GM12878 (cell line): Measurements from ENCODE around the gene NAGA. TPM values are rescaled to one million over a fixed set of nuclear protein-coding genes. Genes with fewer than 3 reads are reported as not detected.

Source experiments
- ATAC-seq: fragments of 200-7000 bp; cut with Tn5 transposase; 3 replicates; pipeline ENCODE4 v1.9.1; 2020; ENCODE audit warnings: mild to moderate bottlenecking, moderate library complexity
- BruUV-seq: library from RNA; stranded (reverse); fragments of 400-500 nt; replicated peaks from 2 replicates; lab custom pipeline; 2021; lab: Mats Ljungman, UMichigan
- CTCF ChIA-PET: fragments of 300-600 bp; sonication (Branson Sonifier 250); formaldehyde crosslinking; extraction: SDS; loops from one replicate; lab custom pipeline; 2021; ENCODE audit warnings: inconsistent platforms; lab: Yijun Ruan, JAX
- POLR2A ChIA-PET: fragments of 350-600 bp; formaldehyde crosslinking; extraction: SDS; loops from one replicate; lab custom pipeline; 2021; ENCODE audit warnings: inconsistent platforms; lab: Charles Lee
- RAD21 ChIA-PET: fragments of 300-600 bp; sonication (Branson Sonifier 250); formaldehyde crosslinking; loops from one replicate; lab custom pipeline; 2023; ENCODE audit warnings: antibody characterized with exemption; ENCODE audit not compliant: unreplicated experiment; lab: Charles Lee
- SMC1A ChIA-PET: fragments of 300-600 bp; sonication (Branson Sonifier 250); formaldehyde crosslinking; loops from one replicate; lab custom pipeline; 2023; ENCODE audit not compliant: unreplicated experiment, uncharacterized antibody; lab: Charles Lee
- DNase-seq: peaks from one replicate; pipeline ENCODE4 v3.0.0-alpha.2; 2011; ENCODE audit warnings: low read depth, low spot score
- FAIRE-seq: peaks from 3 replicates; lab custom pipeline; 2011; peaks lifted over from hg19 to GRCh38; lab: Jason Lieb, UNC
- H2AFZ ChIP-seq: 2 replicates; pipeline ENCODE4 v1.6.0; 2011; ENCODE audit warnings: low read depth, low read length, control low read depth; ENCODE audit not compliant: control insufficient read depth
- H3K27ac ChIP-seq: 2 replicates; pipeline ENCODE4 v1.5.1; 2011; ENCODE audit warnings: control low read depth; ENCODE audit not compliant: control insufficient read depth, insufficient read depth
- H3K27me3 ChIP-seq, 2 experiments: replicated peaks in 1 of 2; 2 replicates each; pipeline versions ENCODE4 v1.6.0 to v1.6.1; 2011; ENCODE audit warnings: low read length in 1 of 2; ENCODE audit not compliant: control insufficient read depth in 2 of 2, insufficient read depth in 2 of 2
- H3K36me3 ChIP-seq, 2 experiments: 2 replicates each; pipeline ENCODE4 v1.5.1; 2011; ENCODE audit warnings: low read length in 1 of 2; ENCODE audit not compliant: control insufficient read depth in 2 of 2, insufficient read depth in 2 of 2
- H3K4me1 ChIP-seq: 2 replicates; pipeline ENCODE4 v1.6.1; 2011; ENCODE audit warnings: mild to moderate bottlenecking, low read length, moderate library complexity, mixed read lengths; ENCODE audit not compliant: control insufficient read depth, insufficient read depth
- H3K4me2 ChIP-seq: 2 replicates; pipeline ENCODE4 v1.6.0; 2011; ENCODE audit warnings: control low read depth; ENCODE audit not compliant: control insufficient read depth, insufficient read depth
- H3K4me3 ChIP-seq: fragments of 200-600 bp; sonication (generic); 2 replicates; pipeline ENCODE4 v1.5.1; 2016
- H3K79me2 ChIP-seq: 2 replicates; pipeline ENCODE4 v1.6.0; 2011; ENCODE audit warnings: low read length; ENCODE audit not compliant: control insufficient read depth, insufficient read depth
- H3K9ac ChIP-seq: 2 replicates; pipeline ENCODE4 v1.8.0; 2011; ENCODE audit warnings: low read length, control low read depth, mixed read lengths; ENCODE audit not compliant: control insufficient read depth, insufficient read depth
- H3K9me3 ChIP-seq: replicated peaks from 3 replicates; pipeline ENCODE4 v1.5.1; 2011; ENCODE audit warnings: mild to moderate bottlenecking, low read length; ENCODE audit not compliant: control insufficient read depth, insufficient read depth
- H4K20me1 ChIP-seq: 2 replicates; pipeline ENCODE4 v1.6.0; 2011; ENCODE audit not compliant: control insufficient read depth, insufficient read depth
- CHD2 ChIP-seq: IDR thresholded peaks from 2 replicates; pipeline ENCODE4 v1.6.1; 2011; ENCODE audit warnings: low read depth, low read length, improper control_type of control experiment, borderline replicate concordance
- ZNF384 ChIP-seq: IDR thresholded peaks from 2 replicates; pipeline ENCODE4 v1.6.1; 2012; ENCODE audit warnings: low read depth, mild to moderate bottlenecking, low read length, improper control_type of control experiment, borderline replicate concordance
- ZSCAN29 ChIP-seq: fragments of 450-650 bp; IDR thresholded peaks from 2 replicates; pipeline ENCODE4 v1.6.1; 2017; ENCODE audit warnings: mild to moderate bottlenecking, moderate library complexity
- WGBS: methylation state at CpG from one replicate; pipeline ENCODE4 v1.1.6; 2016; ENCODE audit warnings: low lambda C conversion rate; ENCODE audit not compliant: insufficient replicate concordance, insufficient coverage; ENCODE audit errors: missing lambda C conversion rate; 5-methylcytosine and 5-hydroxymethylcytosine counted together
- in situ Hi-C: fragments of 300-500 bp; cut with MboI; formaldehyde crosslinking; loops from 9 replicates; pipeline ENCODE4 v1.14.3; 2018; ENCODE audit warnings: mixed read lengths
- intact Hi-C: fragments of 100-400 bp; cut with micrococcal nuclease; formaldehyde crosslinking; loops from one replicate; pipeline ENCODE4 v1.14.2; 2022; ENCODE audit not compliant: unreplicated experiment
- polyA plus RNA-seq, 11 experiments: library from polyadenylated mRNA; depleted of rRNA in 4 of 11; unstranded in 6 of 11; stranded (reverse) in 5 of 11; fragments of >200 nt; fragmentation: Nextera tagmentation in 4 of 11; fragmentation: Illumina TruSeq in 1 of 11; extraction: Ambion mirVana in 4 of 11; extraction: Trizol in 1 of 11; gene quantifications; 1 replicate in 1 of 11; 2 replicates in 10 of 11; pipeline versions ENCODE4 v1.2.1 to v1.2.3, GENCODE V29; 2011 to 2016; ENCODE audit warnings: inconsistent platforms in 2 of 11, missing spikeins in 2 of 11, low read depth in 1 of 11
- total RNA-seq, 4 experiments: library from RNA; depleted of rRNA in 3 of 4; stranded (reverse); fragments of >200 nt in 3 of 4; fragmentation: Illumina TruSeq in 1 of 4; extraction: Trizol in 1 of 4; gene quantifications; 2 replicates each; pipeline versions ENCODE4 v1.2.1 to v1.2.3, GENCODE V29; 2013 to 2021
- TF ChIP-seq, protein P1 (sequence below): fragments of 150-350 bp; IDR thresholded peaks from 2 replicates; pipeline ENCODE4 v1.6.1; 2016; ENCODE audit warnings: low read depth, low read length

The NAGA gene
- total and polyA plus RNA-seq, 10 of the 15 experiments (the other 5 are each of a cell fraction or from before 2014, with no cell fraction given) = 9.3 to 46.0 (median 33.2) TPM

GRCh38 chr22:42061041-42061440 is 9.6 kb downstream of the NAGA start:
- no peaks in the 10 kb centered on the region for H3K79me2 ChIP-seq
- no peaks in the 10 kb centered on the region for H3K4me1 ChIP-seq
- CTCF ChIA-PET = no interaction called here
- ATAC-seq (no peak), FAIRE-seq (no peak), DNase-seq (no peak)
- H4K20me1 ChIP-seq = no peaks in the 10 kb centered on the region
- intact Hi-C loops (no loop called here), in situ Hi-C loops (no loop called here)
- TF ChIP-seq, protein P1, sequence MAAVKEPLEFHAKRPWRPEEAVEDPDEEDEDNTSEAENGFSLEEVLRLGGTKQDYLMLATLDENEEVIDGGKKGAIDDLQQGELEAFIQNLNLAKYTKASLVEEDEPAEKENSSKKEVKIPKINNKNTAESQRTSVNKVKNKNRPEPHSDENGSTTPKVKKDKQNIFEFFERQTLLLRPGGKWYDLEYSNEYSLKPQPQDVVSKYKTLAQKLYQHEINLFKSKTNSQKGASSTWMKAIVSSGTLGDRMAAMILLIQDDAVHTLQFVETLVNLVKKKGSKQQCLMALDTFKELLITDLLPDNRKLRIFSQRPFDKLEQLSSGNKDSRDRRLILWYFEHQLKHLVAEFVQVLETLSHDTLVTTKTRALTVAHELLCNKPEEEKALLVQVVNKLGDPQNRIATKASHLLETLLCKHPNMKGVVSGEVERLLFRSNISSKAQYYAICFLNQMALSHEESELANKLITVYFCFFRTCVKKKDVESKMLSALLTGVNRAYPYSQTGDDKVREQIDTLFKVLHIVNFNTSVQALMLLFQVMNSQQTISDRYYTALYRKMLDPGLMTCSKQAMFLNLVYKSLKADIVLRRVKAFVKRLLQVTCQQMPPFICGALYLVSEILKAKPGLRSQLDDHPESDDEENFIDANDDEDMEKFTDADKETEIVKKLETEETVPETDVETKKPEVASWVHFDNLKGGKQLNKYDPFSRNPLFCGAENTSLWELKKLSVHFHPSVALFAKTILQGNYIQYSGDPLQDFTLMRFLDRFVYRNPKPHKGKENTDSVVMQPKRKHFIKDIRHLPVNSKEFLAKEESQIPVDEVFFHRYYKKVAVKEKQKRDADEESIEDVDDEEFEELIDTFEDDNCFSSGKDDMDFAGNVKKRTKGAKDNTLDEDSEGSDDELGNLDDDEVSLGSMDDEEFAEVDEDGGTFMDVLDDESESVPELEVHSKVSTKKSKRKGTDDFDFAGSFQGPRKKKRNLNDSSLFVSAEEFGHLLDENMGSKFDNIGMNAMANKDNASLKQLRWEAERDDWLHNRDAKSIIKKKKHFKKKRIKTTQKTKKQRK = no peak
- TF ChIP-seq ZNF384 = no peak
- no peak for TF ChIP-seq CHD2
- TF ChIP-seq ZSCAN29 = no peak
- RAD21 ChIA-PET = no interaction called here
- WGBS = 95% methylated on average over 7 of the region's 7 CpGs
- no peak overlapping the region for H3K4me3 ChIP-seq
- H3K27me3 ChIP-seq = no peaks in the 10 kb centered on the region
- peaks cover 11% of the 10 kb centered on the region; the same call in 2 of the 3 replicates for H3K9me3 ChIP-seq
- no peak overlapping the region for H3K9ac ChIP-seq
- BruUV-seq = no TSS peak
- peaks cover 11 to 23% of the 10 kb centered on the region in 2 experiments for H3K36me3 ChIP-seq
- H3K4me2 ChIP-seq = no peak overlapping the region
- H2AFZ ChIP-seq = no peak overlapping the region
- no peak overlapping the region for H3K27ac ChIP-seq
- SMC1A ChIA-PET = interaction anchor here (0.8 kb wide), 1 partner anchor 31 kb away, joined by 3 read pairs; no protein-coding TSS in a partner anchor
- POLR2A ChIA-PET = no interaction called here
